MM.1S (cell line): ENCODE measurements around the gene VNN1.

ENCODE experiments used
- EZH2 ChIP-seq: fragments of 300-600 bp; sonication (generic); optimal IDR thresholded peaks from 2 replicates; pipeline ENCODE3; 2017; ENCODE audit warnings: low read depth, mild to moderate bottlenecking, antibody characterized with exemption, low read length, mixed read lengths
- EZH2phosphoT487 ChIP-seq: fragments of 300-600 bp; sonication (generic); IDR thresholded peaks from 2 replicates; pipeline ENCODE4 v1.6.1; 2018; ENCODE audit warnings: antibody characterized with exemption, low read length
- TF ChIP-seq, protein P1 (sequence below): fragments of 300-600 bp; sonication (generic); IDR thresholded peaks from 2 replicates; pipeline ENCODE4 v1.5.1; 2016; ENCODE audit warnings: antibody characterized with exemption, low read length, mixed read lengths

- TF ChIP-seq, protein P1, sequence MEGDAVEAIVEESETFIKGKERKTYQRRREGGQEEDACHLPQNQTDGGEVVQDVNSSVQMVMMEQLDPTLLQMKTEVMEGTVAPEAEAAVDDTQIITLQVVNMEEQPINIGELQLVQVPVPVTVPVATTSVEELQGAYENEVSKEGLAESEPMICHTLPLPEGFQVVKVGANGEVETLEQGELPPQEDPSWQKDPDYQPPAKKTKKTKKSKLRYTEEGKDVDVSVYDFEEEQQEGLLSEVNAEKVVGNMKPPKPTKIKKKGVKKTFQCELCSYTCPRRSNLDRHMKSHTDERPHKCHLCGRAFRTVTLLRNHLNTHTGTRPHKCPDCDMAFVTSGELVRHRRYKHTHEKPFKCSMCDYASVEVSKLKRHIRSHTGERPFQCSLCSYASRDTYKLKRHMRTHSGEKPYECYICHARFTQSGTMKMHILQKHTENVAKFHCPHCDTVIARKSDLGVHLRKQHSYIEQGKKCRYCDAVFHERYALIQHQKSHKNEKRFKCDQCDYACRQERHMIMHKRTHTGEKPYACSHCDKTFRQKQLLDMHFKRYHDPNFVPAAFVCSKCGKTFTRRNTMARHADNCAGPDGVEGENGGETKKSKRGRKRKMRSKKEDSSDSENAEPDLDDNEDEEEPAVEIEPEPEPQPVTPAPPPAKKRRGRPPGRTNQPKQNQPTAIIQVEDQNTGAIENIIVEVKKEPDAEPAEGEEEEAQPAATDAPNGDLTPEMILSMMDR = no peak
- TF ChIP-seq EZH2 = no peak
- no peak for TF ChIP-seq EZH2phosphoT487
Measured at GRCh38 chr6:132663661-132664060, 50.2 kb downstream of the VNN1 start.
